AG10803 (cell line): ENCODE data around the gene TUSC7.

Source experiments
- DNase-seq: peaks from one replicate; pipeline ENCODE4 v3.0.0; 2010; ENCODE audit warnings: low read depth
- H3K4me3 ChIP-seq: 2 replicates; pipeline ENCODE4 v1.5.1; 2011; ENCODE audit warnings: mild to moderate bottlenecking, low read length, control low read depth
- TF ChIP-seq, protein P1 (sequence below): conservative IDR thresholded peaks from 2 replicates; pipeline ENCODE4 v1.5.1; 2011; ENCODE audit warnings: mild to moderate bottlenecking, low read length, control low read depth, inconsistent platforms

The TUSC7 gene

DNA sequence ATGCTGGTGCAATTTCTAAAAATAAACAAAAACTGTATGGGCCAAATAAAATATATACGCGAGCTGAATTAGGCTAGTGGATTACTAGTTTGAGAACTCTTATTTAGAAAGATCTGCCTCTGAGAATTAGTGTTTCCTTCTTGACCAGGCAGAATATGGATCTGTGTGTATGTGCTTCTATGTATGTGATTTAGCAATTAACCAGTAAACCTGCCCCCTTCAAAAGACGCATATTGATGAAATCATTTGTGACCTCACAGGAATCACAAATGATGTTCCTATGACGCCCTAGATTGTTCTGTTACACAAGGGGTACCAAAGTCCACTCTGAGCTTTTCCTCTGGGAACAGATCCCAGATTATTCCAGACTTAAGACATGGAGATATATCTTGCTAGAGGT is at the start of gene TUSC7:
TSS of gene TUSC7 (plus strand) at position 301 of the 400 bp plus-strand sequence.
- no peak for DNase-seq
- TF ChIP-seq, protein P1, sequence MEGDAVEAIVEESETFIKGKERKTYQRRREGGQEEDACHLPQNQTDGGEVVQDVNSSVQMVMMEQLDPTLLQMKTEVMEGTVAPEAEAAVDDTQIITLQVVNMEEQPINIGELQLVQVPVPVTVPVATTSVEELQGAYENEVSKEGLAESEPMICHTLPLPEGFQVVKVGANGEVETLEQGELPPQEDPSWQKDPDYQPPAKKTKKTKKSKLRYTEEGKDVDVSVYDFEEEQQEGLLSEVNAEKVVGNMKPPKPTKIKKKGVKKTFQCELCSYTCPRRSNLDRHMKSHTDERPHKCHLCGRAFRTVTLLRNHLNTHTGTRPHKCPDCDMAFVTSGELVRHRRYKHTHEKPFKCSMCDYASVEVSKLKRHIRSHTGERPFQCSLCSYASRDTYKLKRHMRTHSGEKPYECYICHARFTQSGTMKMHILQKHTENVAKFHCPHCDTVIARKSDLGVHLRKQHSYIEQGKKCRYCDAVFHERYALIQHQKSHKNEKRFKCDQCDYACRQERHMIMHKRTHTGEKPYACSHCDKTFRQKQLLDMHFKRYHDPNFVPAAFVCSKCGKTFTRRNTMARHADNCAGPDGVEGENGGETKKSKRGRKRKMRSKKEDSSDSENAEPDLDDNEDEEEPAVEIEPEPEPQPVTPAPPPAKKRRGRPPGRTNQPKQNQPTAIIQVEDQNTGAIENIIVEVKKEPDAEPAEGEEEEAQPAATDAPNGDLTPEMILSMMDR: no peak

DNA sequence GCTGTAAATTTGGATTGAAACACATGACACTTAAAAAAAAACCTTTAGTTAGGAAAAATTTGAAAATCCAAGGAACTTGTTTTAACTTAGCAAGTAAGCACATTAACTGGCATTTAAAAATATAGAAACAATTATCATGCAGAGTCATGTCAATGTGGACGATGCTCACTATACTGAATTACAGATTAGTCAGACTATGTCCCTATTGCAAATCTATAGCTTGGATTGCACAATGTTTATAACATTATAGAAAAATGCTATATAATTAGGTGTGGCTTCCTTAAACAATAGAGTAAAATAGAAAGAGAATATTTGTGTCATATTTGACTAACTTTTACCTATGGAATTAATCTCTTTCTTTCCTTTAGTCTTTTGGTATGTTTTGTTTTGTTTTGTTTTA is 48.4 kb upstream of the TUSC7 start:
- H3K4me3 ChIP-seq: no peak overlapping the region
- TF ChIP-seq, protein P1: no peak
- DNase-seq: no peak

More for the DNA sequence above, at the start of gene TUSC7:
- no peak within 1 kb of the TSS for H3K4me3 ChIP-seq

DNA sequence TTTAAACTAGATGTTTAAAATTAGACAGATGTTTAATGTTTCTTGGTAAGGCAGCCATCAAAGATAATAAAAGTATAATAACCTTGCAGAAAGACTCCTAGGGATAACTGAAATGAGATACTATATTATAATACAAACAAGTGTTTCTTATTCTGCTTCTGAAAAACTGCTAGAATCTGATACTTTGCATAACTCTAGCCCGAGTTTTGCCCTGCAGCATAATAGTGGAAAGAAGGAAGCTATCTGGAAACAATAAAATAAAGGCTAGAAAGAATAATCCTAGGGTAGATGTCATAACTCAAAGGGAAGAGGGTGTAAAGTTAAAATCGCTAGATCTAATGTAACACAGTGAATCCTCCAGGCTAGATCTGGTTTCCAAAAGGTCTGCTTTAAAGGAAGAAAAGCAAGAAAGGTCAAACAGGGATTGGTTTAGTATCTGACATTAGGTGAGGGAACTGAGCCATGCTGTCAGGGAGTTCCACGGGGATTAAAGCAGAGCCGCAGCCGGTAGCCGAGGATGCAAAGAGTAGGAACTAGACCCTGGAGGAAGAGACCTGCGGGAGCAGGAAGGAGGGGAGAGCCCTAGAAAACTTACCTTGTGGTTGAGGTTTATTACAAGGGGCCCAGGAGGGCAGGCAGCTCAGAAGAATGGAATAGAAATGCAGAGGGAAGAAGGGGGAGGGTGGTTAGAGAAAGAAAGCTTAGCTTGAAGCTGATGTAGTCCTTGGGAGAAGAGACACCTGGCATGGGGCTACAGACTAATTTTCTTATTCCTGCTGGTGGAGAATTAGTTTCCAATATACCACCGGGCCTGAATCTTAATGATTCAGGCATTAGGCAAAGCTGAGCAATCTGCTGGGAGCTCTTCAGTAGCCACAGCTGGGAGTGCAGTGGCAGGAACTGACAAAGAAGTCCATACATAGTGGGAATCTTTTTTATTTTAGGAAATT is 46.1 kb upstream of the TUSC7 start:
- DNase-seq: no peak
- TF ChIP-seq, protein P1: no peak
- H3K4me3 ChIP-seq: no peak overlapping the region

DNA sequence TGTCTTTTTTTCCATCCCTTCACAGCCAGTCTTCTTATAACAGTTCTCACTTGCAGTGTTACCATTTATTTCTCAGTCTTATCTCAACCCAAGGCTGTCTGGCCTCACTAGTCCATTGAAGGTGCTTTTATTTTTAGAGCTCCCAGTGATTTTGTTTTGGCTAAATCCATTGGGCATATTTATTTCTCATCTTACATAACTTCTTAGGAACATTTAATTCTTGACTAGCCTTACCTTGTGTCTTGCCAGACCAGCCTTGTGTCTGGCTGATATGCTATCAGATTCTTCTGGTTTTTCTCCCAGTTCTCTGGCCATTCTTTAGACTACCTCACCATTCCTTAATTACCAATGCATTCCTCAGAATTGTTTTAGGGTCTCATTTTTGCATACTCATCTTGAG is 42.3 kb upstream of the TUSC7 start:
- no peak for DNase-seq

DNA sequence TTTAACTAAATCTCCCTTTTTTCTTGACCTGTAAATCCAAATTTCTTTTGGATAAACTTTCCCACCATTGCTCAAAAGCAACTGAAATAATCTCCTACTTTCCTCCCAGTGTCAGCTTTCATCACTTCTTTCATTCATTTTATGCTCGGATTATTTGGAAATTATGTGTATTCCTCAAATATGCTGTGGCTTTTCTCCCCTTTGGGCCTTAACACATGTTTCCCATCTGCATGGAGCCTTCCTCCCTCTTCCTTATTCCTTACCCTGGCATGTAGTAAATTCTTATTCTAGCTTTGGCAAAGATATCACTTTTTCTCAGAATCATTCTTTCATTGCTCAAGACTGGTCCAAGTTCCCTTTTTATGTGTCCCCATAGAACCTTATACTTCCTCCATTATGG is 41.8 kb upstream of the TUSC7 start:
- no peak for DNase-seq
- TF ChIP-seq, protein P1: no peak
- H3K4me3 ChIP-seq: no peak overlapping the region

More for the DNA sequence above, 42.3 kb upstream of the TUSC7 start:
- H3K4me3 ChIP-seq: no peak overlapping the region
- TF ChIP-seq, protein P1: no peak

DNA sequence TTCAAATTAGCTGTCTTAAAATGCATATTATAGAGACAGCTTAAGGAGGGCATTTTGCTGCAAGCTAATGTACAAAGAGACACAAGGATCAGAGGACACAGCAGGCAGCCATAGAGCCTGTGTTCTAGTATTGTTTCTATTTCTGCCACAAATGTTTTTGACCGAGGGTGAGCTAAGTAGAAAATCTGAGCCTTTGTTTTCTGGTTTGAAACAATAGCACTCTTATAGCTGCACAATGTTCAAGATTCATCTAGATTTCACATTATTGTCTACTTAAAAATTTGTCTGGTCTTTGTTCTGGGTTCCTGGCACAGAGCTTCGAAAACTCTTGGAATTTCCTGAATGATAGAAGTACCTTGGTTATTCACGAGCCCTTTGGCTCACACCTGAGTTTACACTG is 40.0 kb upstream of the TUSC7 start:
- no peak for DNase-seq
- TF ChIP-seq, protein P1: no peak
- H3K4me3 ChIP-seq: no peak overlapping the region

DNA sequence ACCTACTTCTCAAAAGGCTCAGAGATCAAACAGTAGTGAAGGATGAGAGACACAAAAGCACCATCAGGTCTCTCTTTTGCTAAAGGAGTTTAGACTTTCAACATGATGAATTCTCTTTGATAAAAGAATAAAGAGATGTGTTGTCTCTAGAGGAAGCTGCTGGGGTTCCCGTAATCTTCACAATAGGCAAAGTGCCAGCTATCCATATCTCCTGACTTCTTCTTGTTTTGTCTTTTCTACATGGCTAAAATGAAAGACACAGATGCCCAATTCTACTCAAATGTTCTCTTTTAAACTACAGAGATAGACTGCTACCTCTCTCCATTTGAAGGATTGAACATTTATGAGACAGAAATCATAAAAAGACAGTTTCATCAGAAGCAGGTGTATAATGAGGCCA is 38.4 kb upstream of the TUSC7 start:
- DNase-seq: no peak
- TF ChIP-seq, protein P1: no peak
- H3K4me3 ChIP-seq: no peak overlapping the region
